ENCODE results near the gene ANXA5. TPM values are rescaled to one million over a fixed set of nuclear protein-coding genes. Genes with fewer than 3 reads are reported as not detected.
A peak's percentile ranks its signal among the peaks of the same experiment; 100 is the strongest.

Gene ANXA5
- total and polyA plus RNA-seq, 3 experiments from 2014 or later = 79.7 to 183 (median 83.5) TPM

- CTCF ChIA-PET = no interaction called here
These were observed 13.1 kb upstream of the ANXA5 start for GRCh38 chr4:121709766-121710405.

GRCh38 chr4:121707344-121707743, 10.6 kb upstream of the ANXA5 start:
- POLR2A ChIA-PET = interaction anchor here (1.8 kb wide), 1 partner anchor 11 kb away, joined by 7 read pairs; the partner anchor contains the start of gene ANXA5
- Histone ChIP-seq H3K36me3 (ENCODE audit: insufficient read depth, low read length) (no peaks in the 10 kb centered on the region), H3K27me3 (ENCODE audit: insufficient read depth, low read length, poor library complexity, severe bottlenecking) (no peaks in the 10 kb centered on the region), H3K9me3 (ENCODE audit: low read length) (no peaks in the 10 kb centered on the region), H3K4me3 (ENCODE audit: low read length) (no peak overlapping the region), H3K27ac (ENCODE audit: low read depth, low read length) (no peak overlapping the region), H3K4me1 (ENCODE audit: insufficient read depth, low read length) (peaks cover 8% of the 10 kb centered on the region)
- DNase-seq = no peak
- H3K4me3 Mint-ChIP-seq = peak overlapping the region in 2 of 7 donors; percentile 0 to 33
- H3K27ac Mint-ChIP-seq = peak overlapping the region in 4 of 8 donors; percentile 62 to 84 (median 64)
- H3K9me3 Mint-ChIP-seq = no peaks in the 10 kb centered on the region
- peaks cover 0 to 2% (median 0%) of the 10 kb centered on the region in 3 donors for H3K36me3 Mint-ChIP-seq
- CTCF ChIA-PET = interaction anchor here (1.3 to 1.7 kb wide), 2 partner anchors 11 to 13 kb away, joined by 3 to 7 read pairs; partner anchors contain the start of gene ANXA5
- peaks cover 7 to 38% of the 10 kb centered on the region in 2 donors for H3K27me3 Mint-ChIP-seq
- H3K4me1 Mint-ChIP-seq = peaks cover 19 to 33% (median 25%) of the 10 kb centered on the region in 3 donors

More at GRCh38 chr4:121709766-121710405, 13.1 kb upstream of the ANXA5 start:
- peaks cover 8% of the 10 kb centered on the region for H3K4me1 ChIP-seq (ENCODE audit: insufficient read depth, low read length)
- H3K27ac ChIP-seq (ENCODE audit: low read depth, low read length) = no peak overlapping the region
- Mint-ChIP-seq H3K27ac (no peak overlapping the region), H3K4me3 (no peak overlapping the region), H3K4me1 (peaks cover 19 to 33% (median 25%) of the 10 kb centered on the region in 3 donors), H3K9me3 (no peaks in the 10 kb centered on the region), H3K36me3 (peaks cover 0 to 2% (median 0%) of the 10 kb centered on the region in 3 donors), H3K27me3 (peaks cover 7 to 48% of the 10 kb centered on the region in 2 donors)
- H3K4me3 ChIP-seq (ENCODE audit: low read length) = no peak overlapping the region
- H3K9me3 ChIP-seq (ENCODE audit: low read length) = no peaks in the 10 kb centered on the region
- DNase-seq = no peak
- H3K36me3 ChIP-seq (ENCODE audit: insufficient read depth, low read length) = no peaks in the 10 kb centered on the region
- H3K27me3 ChIP-seq (ENCODE audit: insufficient read depth, low read length, poor library complexity, severe bottlenecking) = no peaks in the 10 kb centered on the region
- POLR2A ChIA-PET = no interaction called here

- ChIA-PET CTCF (no interaction called here), POLR2A (no interaction called here)
- no peaks in the 10 kb centered on the region for H3K36me3 ChIP-seq (ENCODE audit: insufficient read depth, low read length)
- H3K27ac ChIP-seq (ENCODE audit: low read depth, low read length) = no peak overlapping the region
- H3K9me3 Mint-ChIP-seq = no peaks in the 10 kb centered on the region
- DNase-seq = peak in 4 of 5 donors; percentile 38 to 83 (median 58)
- peaks cover 8% of the 10 kb centered on the region for H3K4me1 ChIP-seq (ENCODE audit: insufficient read depth, low read length)
- H3K4me3 ChIP-seq (ENCODE audit: low read length) = no peak overlapping the region
- H3K27ac Mint-ChIP-seq = peak overlapping the region; percentile 0 to 84 (median 76)
- peaks cover 6 to 30% of the 10 kb centered on the region in 2 donors for H3K27me3 Mint-ChIP-seq
- H3K36me3 Mint-ChIP-seq = peaks cover 0 to 2% (median 0%) of the 10 kb centered on the region in 3 donors
- H3K27me3 ChIP-seq (ENCODE audit: insufficient read depth, low read length, poor library complexity, severe bottlenecking) = no peaks in the 10 kb centered on the region
- peak overlapping the region; percentile 12 to 78 (median 50) for H3K4me3 Mint-ChIP-seq
- H3K9me3 ChIP-seq (ENCODE audit: low read length) = no peaks in the 10 kb centered on the region
- peaks cover 19 to 29% (median 22%) of the 10 kb centered on the region in 3 donors for H3K4me1 Mint-ChIP-seq
These were observed 9.8 kb upstream of the ANXA5 start for GRCh38 chr4:121706595-121707021.

GRCh38 chr4:121705521-121705920, 8.7 kb upstream of the ANXA5 start:
- no peaks in the 10 kb centered on the region for H3K9me3 ChIP-seq (ENCODE audit: low read length)
- H3K4me3 ChIP-seq (ENCODE audit: low read length) = no peak overlapping the region
- peak overlapping the region in 2 of 8 donors; percentile 28 to 67 for H3K27ac Mint-ChIP-seq
- H3K27me3 ChIP-seq (ENCODE audit: insufficient read depth, low read length, poor library complexity, severe bottlenecking) = no peaks in the 10 kb centered on the region
- ChIA-PET CTCF (interaction anchor here (1.8 kb wide), 1 partner anchor 9 kb away, joined by 5 read pairs; no protein-coding TSS in a partner anchor), POLR2A (no interaction called here)
- no peaks in the 10 kb centered on the region for H3K9me3 Mint-ChIP-seq
- no peak for DNase-seq
- H3K4me1 ChIP-seq (ENCODE audit: insufficient read depth, low read length) = peaks cover 8% of the 10 kb centered on the region
- H3K36me3 ChIP-seq (ENCODE audit: insufficient read depth, low read length) = no peaks in the 10 kb centered on the region
- peaks cover 19 to 24% (median 20%) of the 10 kb centered on the region in 3 donors for H3K4me1 Mint-ChIP-seq
- H3K27ac ChIP-seq (ENCODE audit: low read depth, low read length) = no peak overlapping the region
- peak overlapping the region in 2 of 7 donors; percentile 5 to 49 for H3K4me3 Mint-ChIP-seq
- peaks cover 0 to 2% (median 0%) of the 10 kb centered on the region in 3 donors for H3K36me3 Mint-ChIP-seq
- H3K27me3 Mint-ChIP-seq = peaks cover 6 to 27% of the 10 kb centered on the region in 2 donors

- Mint-ChIP-seq H3K4me1 (peaks cover 20 to 23% (median 22%) of the 10 kb centered on the region in 3 donors), H3K9me3 (no peaks in the 10 kb centered on the region), H3K27ac (no peak overlapping the region), H3K4me3 (no peak overlapping the region), H3K36me3 (peaks cover 0 to 5% (median 0%) of the 10 kb centered on the region in 3 donors), H3K27me3 (peaks cover 4 to 10% of the 10 kb centered on the region in 2 donors)
- H3K36me3 ChIP-seq (ENCODE audit: insufficient read depth, low read length) = no peaks in the 10 kb centered on the region
- peaks cover 8% of the 10 kb centered on the region for H3K4me1 ChIP-seq (ENCODE audit: insufficient read depth, low read length)
- ChIA-PET POLR2A (interaction anchor here (0.5 kb wide), 1 partner anchor 15 kb away, joined by 4 read pairs; no protein-coding TSS in a partner anchor), CTCF (no interaction called here)
- no peak for DNase-seq
- no peak overlapping the region for H3K4me3 ChIP-seq (ENCODE audit: low read length)
- H3K9me3 ChIP-seq (ENCODE audit: low read length) = no peaks in the 10 kb centered on the region
- H3K27ac ChIP-seq (ENCODE audit: low read depth, low read length) = no peak overlapping the region
- H3K27me3 ChIP-seq (ENCODE audit: insufficient read depth, low read length, poor library complexity, severe bottlenecking) = no peaks in the 10 kb centered on the region
These were observed 5.4 kb upstream of the ANXA5 start for GRCh38 chr4:121702136-121702535.

- H3K27me3 Mint-ChIP-seq = peaks cover 4 to 7% of the 10 kb centered on the region in 2 donors
- H3K27ac ChIP-seq (ENCODE audit: low read depth, low read length) = no peak overlapping the region
- peaks cover 11 to 15% (median 13%) of the 10 kb centered on the region in 3 donors for H3K4me1 Mint-ChIP-seq
- H3K9me3 ChIP-seq (ENCODE audit: low read length) = no peaks in the 10 kb centered on the region
- no peak overlapping the region for H3K4me3 Mint-ChIP-seq
- H3K36me3 Mint-ChIP-seq = peaks cover 0 to 5% (median 0%) of the 10 kb centered on the region in 3 donors
- no peak overlapping the region for H3K4me3 ChIP-seq (ENCODE audit: low read length)
- H3K27ac Mint-ChIP-seq = peak overlapping the region in 1 of 8 donors; percentile 45
- H3K27me3 ChIP-seq (ENCODE audit: insufficient read depth, low read length, poor library complexity, severe bottlenecking) = no peaks in the 10 kb centered on the region
- DNase-seq = no peak
- ChIA-PET CTCF (no interaction called here), POLR2A (no interaction called here)
- H3K9me3 Mint-ChIP-seq = no peaks in the 10 kb centered on the region
- peaks cover under 1% of the 10 kb centered on the region for H3K4me1 ChIP-seq (ENCODE audit: insufficient read depth, low read length)
- no peaks in the 10 kb centered on the region for H3K36me3 ChIP-seq (ENCODE audit: insufficient read depth, low read length)
These were observed 4.5 kb upstream of the ANXA5 start for GRCh38 chr4:121701263-121701662.

GRCh38 chr4:121698236-121698671, 1.5 kb upstream of the ANXA5 start:
- peaks cover 0 to 8% (median 0%) of the 10 kb centered on the region in 3 donors for H3K36me3 Mint-ChIP-seq
- Histone ChIP-seq H3K36me3 (ENCODE audit: insufficient read depth, low read length) (no peaks in the 10 kb centered on the region), H3K27ac (ENCODE audit: low read depth, low read length) (no peak overlapping the region), H3K9me3 (ENCODE audit: low read length) (no peaks in the 10 kb centered on the region), H3K27me3 (ENCODE audit: insufficient read depth, low read length, poor library complexity, severe bottlenecking) (no peaks in the 10 kb centered on the region), H3K4me1 (ENCODE audit: insufficient read depth, low read length) (no peaks in the 10 kb centered on the region), H3K4me3 (ENCODE audit: low read length) (no peak overlapping the region)
- CTCF ChIA-PET = no interaction called here
- no peak for DNase-seq
- H3K4me1 Mint-ChIP-seq = peaks cover 22 to 30% (median 29%) of the 10 kb centered on the region in 3 donors
- no peaks in the 10 kb centered on the region for H3K9me3 Mint-ChIP-seq
- peak overlapping the region in 6 of 7 donors; percentile 87 to 99 (median 96) for H3K4me3 Mint-ChIP-seq
- H3K27ac Mint-ChIP-seq = peak overlapping the region in 7 of 8 donors; percentile 33 to 89 (median 56)
- POLR2A ChIA-PET = no interaction called here
- peaks cover 0 to 4% of the 10 kb centered on the region in 2 donors for H3K27me3 Mint-ChIP-seq

- H3K27me3 ChIP-seq (ENCODE audit: insufficient read depth, low read length, poor library complexity, severe bottlenecking) = no peaks in the 10 kb centered on the region
- no peaks in the 10 kb centered on the region for H3K9me3 Mint-ChIP-seq
- POLR2A ChIA-PET = interaction anchor here (0.8 to 1.8 kb wide), 3 partner anchors 11 to 104 kb away, joined by 3 to 7 read pairs (median 4); partner anchors contain the start of gene EXOSC9
- H3K4me1 Mint-ChIP-seq = peaks cover 23 to 30% (median 29%) of the 10 kb centered on the region in 3 donors
- peaks cover 0 to 10% (median 2%) of the 10 kb centered on the region in 3 donors for H3K36me3 Mint-ChIP-seq
- H3K9me3 ChIP-seq (ENCODE audit: low read length) = no peaks in the 10 kb centered on the region
- CTCF ChIA-PET = interaction anchor here (0.8 to 1.9 kb wide), 3 partner anchors 10 to 28 kb away, joined by 3 to 7 read pairs (median 5); no protein-coding TSS in a partner anchor
- no peaks in the 10 kb centered on the region for H3K36me3 ChIP-seq (ENCODE audit: insufficient read depth, low read length)
- no peaks in the 10 kb centered on the region for H3K4me1 ChIP-seq (ENCODE audit: insufficient read depth, low read length)
- peak overlapping the region; percentile 87 to 99 (median 98) for H3K4me3 Mint-ChIP-seq
- H3K4me3 ChIP-seq (ENCODE audit: low read length) = peak overlapping the region; percentile 66
- peaks cover 0 to 2% of the 10 kb centered on the region in 2 donors for H3K27me3 Mint-ChIP-seq
- H3K27ac Mint-ChIP-seq = peak overlapping the region; percentile 72 to 96 (median 87)
- DNase-seq = peak in 4 of 5 donors; percentile 1 to 59 (median 20)
- H3K27ac ChIP-seq (ENCODE audit: low read depth, low read length) = peak overlapping the region; percentile 85
These were observed 784 bp upstream of the ANXA5 start for GRCh38 chr4:121697564-121697963.
